Transverse colon (tissue), 4 donors: ENCODE measurements around the gene FBXO30. TPM values are rescaled to one million over a fixed set of nuclear protein-coding genes. Genes with fewer than 3 reads are reported as not detected.

Experiments used
- DNase-seq: peaks from one replicate; pipeline ENCODE4 v3.0.0-alpha.2; 2019
- H3K27ac ChIP-seq, 4 donors: fragments of 200-600 bp; sonication (generic); 2 replicates each; pipeline ENCODE4 v1.5.1; 2016 to 2018; ENCODE audit warnings: inconsistent platforms in 4 of 4
- H3K27me3 ChIP-seq: fragments of 200-600 bp; sonication (generic); 2 replicates; pipeline ENCODE4 v1.5.1; 2017; ENCODE audit warnings: inconsistent platforms
- H3K36me3 ChIP-seq, 4 donors: fragments of 200-600 bp; sonication (generic); 2 replicates each; pipeline ENCODE4 v1.5.1; 2017 to 2019; ENCODE audit warnings: inconsistent platforms in 4 of 4
- H3K4me1 ChIP-seq, 4 donors: fragments of 200-600 bp; sonication (generic); 2 replicates each; pipeline ENCODE4 v1.5.1; 2017 to 2020; ENCODE audit warnings: inconsistent platforms in 4 of 4
- H3K4me3 ChIP-seq, 4 donors: fragments of 200-600 bp; sonication (generic); 1 replicate in 1 of 4; 2 replicates in 3 of 4; pipeline versions ENCODE4 v1.5.1 to v1.6.1; 2017 to 2019; ENCODE audit warnings: inconsistent platforms in 4 of 4
- H3K9me3 ChIP-seq, 2 donors: fragments of 200-600 bp; sonication (generic); 2 replicates each; pipeline ENCODE4 v1.5.1; 2017 to 2019; ENCODE audit warnings: inconsistent platforms in 2 of 2
- EP300 ChIP-seq: sonication (generic); formaldehyde crosslinking; IDR thresholded peaks from one replicate; pipeline ENCODE4 v1.6.1; 2017; ENCODE audit warnings: antibody characterized with exemption, low read depth
- POLR2A ChIP-seq: fragments of 450-650 bp; IDR thresholded peaks from one replicate; pipeline ENCODE4 v1.6.1; 2016; ENCODE audit warnings: antibody characterized with exemption, mild to moderate bottlenecking, moderate library complexity
- POLR2AphosphoS5 ChIP-seq, 3 donors: sonication (generic); formaldehyde crosslinking; IDR thresholded peaks; one replicate each; pipeline ENCODE4 v1.6.1; 2016; ENCODE audit warnings: antibody characterized with exemption in 3 of 3
- WGBS, 2 donors: methylation state at CpG; one replicate each; pipeline ENCODE4 v1.1.5; 2018; ENCODE audit warnings: low coverage in 1 of 2; 5-methylcytosine and 5-hydroxymethylcytosine counted together
- in situ Hi-C, 4 donors: fragments of 200-750 bp; cut with MboI; loops; one replicate each; pipeline versions ENCODE4 v1.15.0 to v1.15.1; 2017; ENCODE audit warnings: low sequenced_read_pairs in 3 of 4, low pct_ligation_motif_present in 1 of 4, low pct_unique_long_range_greater_than_20kb in 1 of 4
- intact Hi-C: fragments of 100-400 bp; cut with DNase I; formaldehyde crosslinking; loops from one replicate; pipeline ENCODE4 v1.15.1; 2023; ENCODE audit warnings: low total_unique reads
- total RNA-seq, 4 donors: library from RNA; depleted of rRNA; stranded (reverse); fragments of >200 nt; gene quantifications; one replicate each; pipeline ENCODE4 v1.1.0, GENCODE V29; 2016
- TF ChIP-seq, protein P1 (sequence below), 5 experiments: fragments of 200-600 bp in 3 of 5; fragments of 450-650 bp in 2 of 5; sonication (generic) in 3 of 5; IDR thresholded peaks; 1 replicate in 2 of 5; 2 replicates in 3 of 5; pipeline ENCODE4 v1.5.1; 2016 to 2017; ENCODE audit warnings: antibody characterized with exemption in 5 of 5, inconsistent platforms in 3 of 5, mild to moderate bottlenecking in 2 of 5, moderate library complexity in 1 of 5

The FBXO30 gene
- total RNA-seq, 4 donors from 2014 or later = 6.0 to 13.0 (median 9.2) TPM

DNA sequence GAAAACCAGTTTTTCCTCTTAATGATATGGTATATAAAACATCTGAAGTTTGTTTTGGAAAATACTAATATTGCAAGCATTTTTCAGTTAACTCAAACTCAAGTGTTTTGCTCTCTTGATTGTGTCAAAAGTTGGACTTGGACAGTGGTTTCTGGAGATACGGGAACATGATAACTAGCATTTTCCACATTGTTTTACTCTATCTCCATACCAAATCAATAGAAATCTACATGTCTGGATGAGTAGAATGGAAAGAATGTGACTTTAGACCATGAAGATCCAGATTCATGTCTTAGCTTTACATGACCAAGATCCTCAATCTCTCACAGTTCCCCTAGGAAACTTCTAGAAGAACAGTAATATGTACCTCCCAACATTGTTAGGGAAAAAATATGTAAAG is 22.2 kb upstream of the FBXO30 start:
- Histone ChIP-seq H3K36me3 (no peaks in the 10 kb centered on the region), H3K4me1 (no peaks in the 10 kb centered on the region), H3K9me3 (no peaks in the 10 kb centered on the region), H3K4me3 (no peak overlapping the region), H3K27me3 (no peaks in the 10 kb centered on the region), H3K27ac (no peak overlapping the region)
- no peak for DNase-seq
- intact Hi-C loops = no loop called here
- 80 to 89% methylated on average over 1 of the region's 1 CpG for WGBS, 2 donors
- in situ Hi-C loops = no loop called here
- TF ChIP-seq, protein P1, sequence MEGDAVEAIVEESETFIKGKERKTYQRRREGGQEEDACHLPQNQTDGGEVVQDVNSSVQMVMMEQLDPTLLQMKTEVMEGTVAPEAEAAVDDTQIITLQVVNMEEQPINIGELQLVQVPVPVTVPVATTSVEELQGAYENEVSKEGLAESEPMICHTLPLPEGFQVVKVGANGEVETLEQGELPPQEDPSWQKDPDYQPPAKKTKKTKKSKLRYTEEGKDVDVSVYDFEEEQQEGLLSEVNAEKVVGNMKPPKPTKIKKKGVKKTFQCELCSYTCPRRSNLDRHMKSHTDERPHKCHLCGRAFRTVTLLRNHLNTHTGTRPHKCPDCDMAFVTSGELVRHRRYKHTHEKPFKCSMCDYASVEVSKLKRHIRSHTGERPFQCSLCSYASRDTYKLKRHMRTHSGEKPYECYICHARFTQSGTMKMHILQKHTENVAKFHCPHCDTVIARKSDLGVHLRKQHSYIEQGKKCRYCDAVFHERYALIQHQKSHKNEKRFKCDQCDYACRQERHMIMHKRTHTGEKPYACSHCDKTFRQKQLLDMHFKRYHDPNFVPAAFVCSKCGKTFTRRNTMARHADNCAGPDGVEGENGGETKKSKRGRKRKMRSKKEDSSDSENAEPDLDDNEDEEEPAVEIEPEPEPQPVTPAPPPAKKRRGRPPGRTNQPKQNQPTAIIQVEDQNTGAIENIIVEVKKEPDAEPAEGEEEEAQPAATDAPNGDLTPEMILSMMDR (IDR thresholded peaks at IDR 0.05) = no peak
- TF ChIP-seq EP300 (no peak), POLR2A (no peak)

DNA sequence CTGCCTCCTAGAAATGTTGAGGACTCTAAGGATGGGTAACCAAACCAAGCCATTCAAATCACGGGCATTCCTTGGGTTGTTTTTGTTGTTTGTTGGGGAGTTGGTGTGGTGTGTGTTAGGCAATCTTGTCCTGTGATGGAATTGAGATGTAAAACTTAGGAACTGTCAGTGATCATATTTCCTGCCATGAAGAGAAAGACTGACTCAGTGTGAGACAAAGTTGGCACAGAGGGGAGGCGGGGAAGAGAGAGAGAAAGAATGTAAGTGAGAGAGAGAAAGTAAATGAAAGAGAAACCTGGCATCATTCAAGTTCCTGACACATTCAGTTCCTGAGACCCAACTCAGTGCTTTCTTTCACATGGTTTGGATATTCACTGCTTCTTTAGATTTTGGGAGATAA is 21.6 kb upstream of the FBXO30 start:
- Histone ChIP-seq H3K27ac (no peak overlapping the region), H3K27me3 (no peaks in the 10 kb centered on the region), H3K36me3 (no peaks in the 10 kb centered on the region), H3K4me1 (no peaks in the 10 kb centered on the region), H3K9me3 (no peaks in the 10 kb centered on the region), H3K4me3 (no peak overlapping the region)
- in situ Hi-C loops (no loop called here), intact Hi-C loops (no loop called here)
- DNase-seq = no peak
- 73 to 86% methylated on average over 1 to 2 of the region's 2 CpGs for WGBS, 2 donors
- TF ChIP-seq EP300 (no peak), POLR2A (no peak), POLR2AphosphoS5 (IDR thresholded peaks at IDR 0.05) (no peak)
- TF ChIP-seq, protein P1 (IDR thresholded peaks at IDR 0.05) = no peak

DNA sequence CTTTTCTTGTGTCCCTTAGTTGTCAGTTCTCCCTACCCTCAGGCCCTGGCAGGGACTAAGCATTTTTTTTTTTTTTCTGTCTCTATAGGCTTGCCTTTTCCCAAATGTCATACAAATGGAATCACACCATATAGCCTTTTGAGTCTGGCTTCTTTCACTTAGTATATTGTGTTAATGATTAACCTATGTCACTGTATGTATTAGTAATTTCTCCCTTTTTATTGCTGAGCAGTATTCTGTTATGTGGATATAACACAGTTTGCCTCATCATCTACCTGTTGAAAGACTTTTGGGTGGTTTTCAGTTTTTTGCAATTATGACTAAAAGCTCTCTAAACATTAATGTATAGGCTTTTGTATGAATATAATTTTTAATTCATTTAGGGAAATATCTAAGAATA is 16.0 kb upstream of the FBXO30 start:
- H3K36me3 ChIP-seq = no peaks in the 10 kb centered on the region
- intact Hi-C loops (no loop called here), in situ Hi-C loops (no loop called here)
- TF ChIP-seq EP300 (no peak), POLR2A (no peak)
- TF ChIP-seq, protein P1 (IDR thresholded peaks at IDR 0.05) = no peak
- no peak overlapping the region for H3K4me3 ChIP-seq
- no peaks in the 10 kb centered on the region for H3K4me1 ChIP-seq
- no peaks in the 10 kb centered on the region for H3K9me3 ChIP-seq
- no peak for DNase-seq
- no peak overlapping the region for H3K27ac ChIP-seq
- H3K27me3 ChIP-seq = no peaks in the 10 kb centered on the region

GRCh38 chr6:145829950-145830349 is 15.4 kb upstream of the FBXO30 start:
- in situ Hi-C loops (no loop called here), intact Hi-C loops (no loop called here)
- Histone ChIP-seq H3K9me3 (no peaks in the 10 kb centered on the region), H3K27ac (no peak overlapping the region), H3K4me3 (no peak overlapping the region), H3K4me1 (no peaks in the 10 kb centered on the region), H3K36me3 (no peaks in the 10 kb centered on the region), H3K27me3 (no peaks in the 10 kb centered on the region)
- TF ChIP-seq EP300 = no peak
- no peak for TF ChIP-seq POLR2AphosphoS5 (IDR thresholded peaks at IDR 0.05)
- TF ChIP-seq, protein P1 (IDR thresholded peaks at IDR 0.05) = no peak
- TF ChIP-seq POLR2A = no peak
- WGBS, 2 donors = 77 to 81% methylated on average over 2 of the region's 2 CpGs
- no peak for DNase-seq
